GM19463 (cell line): Measurements from ENCODE around the gene CASTOR1.
"Not testable (repeated sequence)": the region's sequence is repeated elsewhere in the genome, so short reads cannot be mapped to it uniquely, and the experiment has no call there.

Experiments used
- ATAC-seq: cut with Tn5 transposase; IDR thresholded peaks from one replicate; pipeline ENCODE4 v1.9.1; 2021; ENCODE audit warnings: mild to moderate bottlenecking, moderate library complexity; ENCODE audit not compliant: unreplicated experiment

CASTOR1 gene

DNA sequence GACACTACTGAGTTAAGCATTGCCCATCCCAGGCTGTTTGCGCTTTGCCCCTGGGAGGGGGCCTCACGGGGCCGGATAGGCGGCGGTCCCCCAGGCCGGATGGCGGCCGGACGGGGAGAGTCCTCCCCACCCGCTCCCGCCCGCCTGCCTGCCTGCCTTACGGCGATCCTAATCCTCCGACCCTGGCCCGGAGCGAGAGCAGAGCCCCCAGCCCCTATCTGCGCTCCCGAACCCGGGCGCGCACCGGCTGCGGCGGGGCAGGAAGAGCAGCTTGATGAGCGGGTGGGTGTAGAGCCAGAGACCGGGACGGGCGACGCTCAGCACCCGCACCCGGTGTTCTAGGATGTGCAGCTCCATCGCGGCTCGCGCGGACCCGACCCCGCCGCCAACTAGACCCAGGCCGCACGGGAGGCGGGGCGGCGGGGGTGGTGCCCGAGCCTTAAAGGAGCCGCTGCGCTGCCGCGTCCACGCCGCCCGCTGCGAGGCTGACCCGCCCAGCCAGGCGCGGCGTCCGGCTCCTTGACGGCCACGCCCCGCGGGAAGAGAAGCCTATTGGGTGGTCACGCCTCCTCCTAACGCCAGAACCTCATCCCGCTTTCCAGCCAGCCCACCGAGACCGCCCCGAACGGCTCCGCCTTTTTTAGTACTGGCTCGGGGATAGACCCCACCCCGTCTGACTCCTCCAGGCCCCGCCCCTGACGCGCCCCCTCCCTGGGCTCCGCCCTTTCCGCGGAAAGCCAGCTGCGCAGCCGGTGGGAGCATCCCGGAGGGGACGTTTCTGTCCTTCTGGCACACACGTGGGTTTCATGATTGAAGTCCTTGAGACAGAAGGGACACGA lies at the start of gene CASTOR1:
Gene CASTOR1 (minus strand): TSS at position 365 of the 839 bp plus-strand sequence. CDS start 8 bp downstream, at position 357.
- peak; percentile 66 for ATAC-seq

GRCh38 chr22:30338802-30339201 lies 49.5 kb upstream of the CASTOR1 start:
- ATAC-seq = no peak

- not testable (repeated sequence) for ATAC-seq
Measured at GRCh38 chr22:30338341-30338740, 49.0 kb upstream of the CASTOR1 start.

- ATAC-seq = no peak
Measured at GRCh38 chr22:30337461-30337778, 48.1 kb upstream of the CASTOR1 start.

DNA sequence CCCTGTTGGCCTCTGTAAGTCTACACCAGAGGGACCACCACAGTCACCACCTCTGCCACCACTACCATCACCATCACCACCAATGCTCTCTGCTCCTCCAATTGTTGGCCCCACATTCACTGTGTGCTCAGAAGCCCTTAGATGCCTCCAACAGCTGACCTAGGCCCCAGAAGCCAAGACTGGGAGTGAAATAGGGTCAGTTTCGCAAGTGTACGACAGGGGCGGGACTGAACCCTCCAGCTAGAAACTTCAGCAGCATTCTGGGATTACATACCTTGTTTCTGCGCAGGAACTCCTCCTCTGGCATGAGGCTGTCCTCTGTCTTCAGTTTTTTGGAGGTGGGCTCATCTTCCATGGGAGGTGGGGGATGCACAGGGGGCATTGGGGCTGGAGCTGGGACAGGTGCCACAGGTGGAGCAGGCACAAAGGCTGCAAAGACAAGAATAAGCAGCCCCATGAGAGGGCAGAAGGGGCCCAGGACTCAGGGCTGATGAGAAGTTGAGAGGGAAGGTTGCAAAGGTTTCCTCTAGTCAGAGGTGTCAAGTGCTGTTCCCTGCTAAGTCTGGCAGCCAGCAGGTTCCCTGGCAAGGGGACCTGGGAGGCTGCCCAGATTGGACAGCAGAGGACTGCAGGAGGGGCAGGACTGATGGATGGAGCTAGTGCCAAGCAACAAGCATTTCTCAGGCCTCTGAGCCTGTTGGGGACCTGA lies 47.6 kb upstream of the CASTOR1 start:
- no peak for ATAC-seq

DNA sequence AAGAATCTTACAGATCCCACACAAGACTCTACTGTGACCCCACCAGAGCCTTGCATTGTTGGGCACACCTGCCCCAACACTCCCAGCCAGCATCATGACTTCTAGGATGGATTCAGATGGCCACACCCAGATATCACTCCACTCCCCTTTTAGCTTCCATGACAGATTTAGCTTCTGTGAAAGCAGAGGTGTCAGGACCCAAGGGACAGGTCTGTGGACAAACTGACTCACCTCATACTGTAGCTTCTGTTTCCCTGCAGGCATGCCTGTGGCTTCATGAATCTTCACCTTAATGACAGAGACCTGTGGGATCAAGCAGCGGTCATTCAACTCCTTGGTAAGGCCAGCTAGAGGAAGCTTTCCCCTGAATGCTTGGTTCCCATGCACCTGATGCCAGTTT lies 45.9 kb upstream of the CASTOR1 start:
- no peak for ATAC-seq

- ATAC-seq = no peak
Measured at GRCh38 chr22:30334646-30335045, 45.3 kb upstream of the CASTOR1 start.

DNA sequence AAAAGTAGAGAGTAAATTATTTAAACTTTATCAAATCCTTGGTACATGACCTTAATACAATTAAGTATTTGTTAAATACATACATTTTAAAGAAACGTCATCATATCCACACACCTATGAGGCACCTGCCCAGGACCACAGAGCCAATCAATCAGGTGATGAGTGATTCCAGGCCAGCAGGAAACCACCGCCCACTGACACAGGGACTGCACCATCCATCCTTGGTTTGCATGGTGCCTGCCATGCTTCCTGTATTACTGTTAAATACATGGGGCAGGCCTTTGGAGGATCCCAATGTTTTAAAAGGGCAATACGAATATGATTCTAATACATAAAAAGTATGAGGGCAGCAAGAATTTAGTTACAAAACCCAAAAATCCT lies 44.4 kb upstream of the CASTOR1 start:
- no peak for ATAC-seq

DNA sequence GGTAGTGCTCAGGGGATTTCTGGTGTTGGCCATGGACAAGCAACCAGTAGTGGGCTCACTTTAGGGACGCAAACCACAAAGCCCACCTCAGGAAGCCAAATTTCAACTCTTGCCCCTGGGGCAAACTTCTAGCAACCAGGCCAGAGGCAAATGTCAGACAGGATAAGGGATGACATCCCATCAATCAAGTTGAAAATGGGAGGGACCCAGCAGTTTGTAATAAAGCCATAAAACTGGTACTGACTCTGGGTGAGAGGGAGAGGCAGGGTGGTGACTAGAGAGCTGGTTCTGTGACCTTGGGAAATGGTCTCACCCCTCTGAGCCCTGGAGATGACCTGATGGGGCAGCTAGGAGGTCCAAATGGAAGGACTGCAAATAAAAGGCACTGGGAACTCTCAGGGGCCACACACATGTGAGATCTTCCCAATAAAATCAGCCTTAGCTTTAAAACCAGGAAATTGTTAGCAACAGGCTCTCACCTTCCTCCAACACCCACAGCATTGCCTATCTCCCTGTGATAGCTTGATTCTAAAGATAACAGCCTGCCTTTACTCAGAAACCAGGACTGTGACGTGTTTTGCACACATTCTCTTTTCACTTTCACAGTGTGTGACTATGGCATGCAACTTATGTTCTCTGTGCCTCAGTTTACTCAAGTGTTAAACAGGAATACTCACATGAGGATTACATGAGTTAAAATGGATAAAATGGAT lies 43.8 kb upstream of the CASTOR1 start:
- ATAC-seq = no peak

DNA sequence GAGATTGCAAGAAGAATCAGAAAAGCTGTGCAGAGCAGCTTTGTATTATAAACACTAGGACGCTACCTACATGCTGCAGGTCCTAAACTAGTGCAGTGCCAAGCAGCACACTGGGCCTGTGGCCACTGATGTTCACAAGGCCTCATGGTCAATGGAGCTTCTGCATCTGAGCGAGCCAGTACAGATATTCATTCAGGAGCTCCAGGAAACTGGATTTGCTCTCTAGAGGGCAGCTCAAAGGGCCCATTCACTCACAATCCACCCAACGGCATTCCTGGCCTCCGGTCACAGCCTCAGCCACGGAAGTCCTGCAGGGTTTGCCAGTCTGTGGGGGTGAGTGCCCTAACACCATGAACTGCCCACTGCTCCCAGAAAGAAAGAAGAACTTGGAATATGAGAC lies 43.2 kb upstream of the CASTOR1 start:
- no peak for ATAC-seq

GRCh38 chr22:30328466-30329049 lies 39.3 kb upstream of the CASTOR1 start:
- no peak for ATAC-seq

- no peak for ATAC-seq
Measured at GRCh38 chr22:30327864-30328345, 38.6 kb upstream of the CASTOR1 start.

GRCh38 chr22:30326706-30327362 lies 37.5 kb upstream of the CASTOR1 start, which contains the start of gene TBC1D10A:
Gene TBC1D10A, minus strand, starts transcription at chr22:30326941. Its CDS starts 60 bp downstream, at chr22:30326881.
- peak; percentile 89 for ATAC-seq

GRCh38 chr22:30326255-30326705 lies 37.0 kb upstream of the CASTOR1 start:
- ATAC-seq = peak; percentile 31

GRCh38 chr22:30325724-30326254 lies 36.5 kb upstream of the CASTOR1 start:
- no peak for ATAC-seq

DNA sequence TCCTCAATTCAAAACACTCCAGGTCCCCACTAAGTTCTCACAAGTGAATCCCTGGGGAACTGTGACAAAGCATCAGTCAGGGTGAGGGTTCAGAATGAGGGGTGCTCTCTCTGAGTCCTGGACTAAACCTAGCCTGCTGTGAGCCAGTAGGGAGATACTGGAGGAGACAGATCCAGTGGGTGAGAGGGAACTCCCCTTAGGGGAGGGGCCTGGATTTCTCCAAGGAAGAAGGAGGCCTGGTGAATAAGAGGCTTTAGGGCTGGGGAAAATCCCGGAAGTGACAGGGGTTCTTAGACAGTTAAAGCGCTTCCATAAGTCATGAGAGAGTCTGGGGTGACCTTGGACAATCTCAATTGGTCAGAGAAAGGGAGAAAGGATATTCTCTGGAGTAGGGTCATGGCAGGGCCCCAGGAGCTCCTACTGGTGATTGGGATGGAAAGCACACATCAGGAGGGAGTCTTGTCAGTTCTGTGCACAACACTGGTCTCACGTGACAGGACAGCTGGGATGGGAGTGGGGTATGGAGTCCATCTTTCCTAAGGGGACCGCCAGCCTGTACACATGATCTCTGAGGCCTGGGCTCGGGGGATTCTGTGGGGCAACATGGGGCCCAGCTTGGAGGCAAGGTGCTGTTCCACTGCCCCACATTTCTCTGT lies 35.9 kb upstream of the CASTOR1 start:
- no peak for ATAC-seq

DNA sequence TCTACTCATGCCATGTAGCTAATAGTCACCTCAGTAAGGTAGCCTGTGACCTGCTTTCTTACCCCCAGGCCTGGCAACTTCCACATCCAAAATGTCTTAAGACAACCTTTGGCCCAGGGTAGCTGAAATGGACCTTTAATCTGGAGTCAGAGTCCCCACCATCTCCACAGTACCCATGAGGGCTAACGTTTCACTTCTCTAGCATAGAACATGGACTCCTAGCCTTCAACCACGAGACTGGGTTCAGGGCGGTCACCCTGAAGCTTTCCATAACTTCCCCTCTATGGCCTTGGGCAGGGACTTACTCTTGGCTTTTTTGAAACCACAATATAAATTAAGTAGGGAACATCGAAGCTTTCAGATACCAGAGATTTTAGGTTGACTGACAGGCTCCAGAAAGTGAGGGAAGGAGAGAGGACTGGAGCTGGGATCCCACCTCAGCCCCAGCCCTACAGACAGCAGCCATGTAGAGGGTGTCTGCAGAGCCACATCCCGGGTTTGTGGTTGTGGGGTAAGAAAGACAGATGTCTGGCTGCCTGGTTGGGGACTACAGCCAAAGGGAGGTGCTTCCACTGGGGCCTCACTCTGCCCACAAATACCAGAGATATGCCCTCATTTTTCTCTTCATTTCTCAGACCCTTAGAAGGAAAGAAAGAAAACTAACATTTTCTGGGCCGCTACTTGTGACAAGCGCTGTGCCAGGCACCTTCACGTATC lies 34.9 kb upstream of the CASTOR1 start:
- no peak for ATAC-seq

DNA sequence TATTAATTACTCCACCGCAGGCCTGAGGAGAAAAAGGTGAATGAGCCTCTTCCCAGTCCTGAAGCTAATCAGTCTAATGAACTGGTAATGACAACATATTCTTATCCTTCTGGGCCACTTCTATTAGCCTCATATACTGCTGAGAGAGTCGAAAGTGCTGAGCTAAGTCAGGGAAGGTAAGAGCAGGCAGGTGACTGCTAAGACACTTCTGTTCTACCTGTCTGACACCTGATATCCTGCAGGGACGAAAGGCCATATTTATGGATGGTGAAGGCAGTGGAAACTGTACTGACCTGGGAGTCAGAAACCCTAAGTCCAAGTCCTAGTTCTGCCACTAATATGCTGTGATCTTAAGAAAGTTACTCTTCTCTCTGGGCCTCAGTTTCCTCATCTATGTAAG lies 33.9 kb upstream of the CASTOR1 start:
- ATAC-seq = no peak

GRCh38 chr22:30321461-30321860 lies 32.2 kb upstream of the CASTOR1 start:
- ATAC-seq = no peak
